ENCODE measurements around the gene C2orf76.

DNA sequence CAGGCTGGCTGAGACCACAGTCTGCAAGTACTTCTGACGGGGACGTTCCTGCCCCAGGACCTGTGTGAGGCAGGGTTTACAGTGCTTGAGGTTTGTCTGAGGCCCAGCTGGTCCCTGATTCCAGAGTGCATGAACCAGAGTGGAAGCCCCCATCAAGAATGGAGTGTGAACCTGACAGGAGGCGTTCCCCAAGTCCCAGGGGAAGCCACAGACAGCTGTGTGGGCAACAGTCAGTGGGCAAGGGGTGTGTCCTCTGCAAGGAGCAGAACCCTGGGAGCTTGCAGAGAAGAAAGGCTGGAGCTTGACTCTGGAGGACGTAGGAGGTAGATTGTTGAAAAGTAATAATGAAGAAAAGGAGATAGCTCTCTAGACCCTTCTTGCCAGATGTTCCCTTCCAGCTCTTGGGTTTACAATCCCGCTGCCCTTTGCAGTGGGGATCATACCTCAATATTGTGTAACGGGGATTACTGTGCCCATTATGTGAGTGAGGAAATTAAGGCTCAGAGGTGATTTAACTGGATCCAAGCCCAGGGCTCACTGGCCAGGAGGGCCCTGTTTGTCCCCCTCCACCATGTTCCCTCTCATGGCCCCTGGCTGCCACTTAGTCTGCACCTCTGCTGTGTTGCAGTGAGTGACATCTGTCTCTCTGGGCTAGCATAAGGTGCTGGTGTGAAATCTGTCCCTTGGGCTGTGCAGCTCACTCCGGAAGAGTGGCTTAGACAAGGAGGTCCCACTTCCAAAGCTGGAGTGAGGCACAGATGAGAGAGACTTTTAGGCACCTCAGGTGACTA lies 6.3 kb upstream of the C2orf76 start:
- TF ChIP-seq, protein P1, sequence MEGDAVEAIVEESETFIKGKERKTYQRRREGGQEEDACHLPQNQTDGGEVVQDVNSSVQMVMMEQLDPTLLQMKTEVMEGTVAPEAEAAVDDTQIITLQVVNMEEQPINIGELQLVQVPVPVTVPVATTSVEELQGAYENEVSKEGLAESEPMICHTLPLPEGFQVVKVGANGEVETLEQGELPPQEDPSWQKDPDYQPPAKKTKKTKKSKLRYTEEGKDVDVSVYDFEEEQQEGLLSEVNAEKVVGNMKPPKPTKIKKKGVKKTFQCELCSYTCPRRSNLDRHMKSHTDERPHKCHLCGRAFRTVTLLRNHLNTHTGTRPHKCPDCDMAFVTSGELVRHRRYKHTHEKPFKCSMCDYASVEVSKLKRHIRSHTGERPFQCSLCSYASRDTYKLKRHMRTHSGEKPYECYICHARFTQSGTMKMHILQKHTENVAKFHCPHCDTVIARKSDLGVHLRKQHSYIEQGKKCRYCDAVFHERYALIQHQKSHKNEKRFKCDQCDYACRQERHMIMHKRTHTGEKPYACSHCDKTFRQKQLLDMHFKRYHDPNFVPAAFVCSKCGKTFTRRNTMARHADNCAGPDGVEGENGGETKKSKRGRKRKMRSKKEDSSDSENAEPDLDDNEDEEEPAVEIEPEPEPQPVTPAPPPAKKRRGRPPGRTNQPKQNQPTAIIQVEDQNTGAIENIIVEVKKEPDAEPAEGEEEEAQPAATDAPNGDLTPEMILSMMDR (conservative IDR thresholded peaks at IDR 0.05 in 1 of 2, IDR thresholded peaks at IDR 0.05 in 1 of 2; ENCODE audit: extremely low read depth in 1 of 2, insufficient read depth in 1 of 2, low read depth in 1 of 2, low read length in 2 of 2) = no peak
- TF ChIP-seq EZH2 (IDR thresholded peaks at IDR 0.05; ENCODE audit: borderline replicate concordance, low read length) = no peak
